Measurements from ENCODE around the gene GOT1. TPM values are rescaled to one million over a fixed set of nuclear protein-coding genes. Genes with fewer than 3 reads are reported as not detected.

The GOT1 gene
- total RNA-seq = 107 TPM

GRCh38 chr10:99430451-99431189 lies at the start of gene GOT1:
TSS of gene GOT1 (minus strand) at chr10:99430624. CDS start at chr10:99430565, 59 bp downstream.
- ATAC-seq (peak; percentile 85), DNase-seq (ENCODE audit: low spot score) (peak; percentile 99)

- ATAC-seq = no peak
- no peak for DNase-seq (ENCODE audit: low spot score)
These were observed 39.9 kb upstream of the GOT1 start for GRCh38 chr10:99470327-99470726.

DNA sequence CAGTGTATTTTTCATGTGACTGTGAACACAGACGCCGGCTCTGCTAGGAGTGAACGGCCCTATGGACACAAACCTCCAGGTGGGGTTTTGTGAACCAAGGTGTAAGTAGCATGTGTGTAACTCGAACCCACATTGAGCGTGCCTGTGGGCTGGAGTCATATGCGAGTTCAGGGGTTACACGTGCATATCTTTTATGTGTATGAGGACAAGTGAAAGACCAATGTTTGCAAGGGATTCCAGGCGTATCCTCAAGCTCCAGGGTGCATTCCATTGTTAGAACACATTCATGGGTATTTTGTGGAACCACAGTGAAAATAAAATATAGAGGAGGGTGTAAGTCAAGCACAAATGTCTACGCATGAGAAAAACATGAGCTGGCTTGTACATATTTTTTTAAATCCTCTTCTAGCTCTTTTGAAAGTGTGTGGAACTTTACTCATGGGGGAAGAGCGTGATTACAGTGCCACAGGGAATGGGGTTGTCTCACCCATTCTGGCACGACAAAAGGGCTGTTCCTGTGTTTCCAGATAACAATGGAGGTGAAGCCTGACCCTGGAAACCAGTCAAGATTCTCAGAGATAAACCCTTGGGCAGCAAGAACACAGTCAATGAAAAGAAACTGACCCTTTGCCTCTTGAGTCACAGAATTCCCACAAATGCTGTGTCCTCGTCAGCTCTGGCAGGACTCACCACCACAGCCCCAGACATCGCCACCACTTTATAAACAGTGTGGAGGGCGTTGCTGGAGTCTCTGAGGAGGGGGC lies 37.0 kb upstream of the GOT1 start:
- DNase-seq (ENCODE audit: low spot score) (no peak), ATAC-seq (no peak)

GRCh38 chr10:99466632-99467223 lies 36.3 kb upstream of the GOT1 start:
- DNase-seq (ENCODE audit: low spot score) = no peak
- no peak for ATAC-seq

- no peak for ATAC-seq
These were observed 30.8 kb upstream of the GOT1 start for GRCh38 chr10:99461230-99461629.

DNA sequence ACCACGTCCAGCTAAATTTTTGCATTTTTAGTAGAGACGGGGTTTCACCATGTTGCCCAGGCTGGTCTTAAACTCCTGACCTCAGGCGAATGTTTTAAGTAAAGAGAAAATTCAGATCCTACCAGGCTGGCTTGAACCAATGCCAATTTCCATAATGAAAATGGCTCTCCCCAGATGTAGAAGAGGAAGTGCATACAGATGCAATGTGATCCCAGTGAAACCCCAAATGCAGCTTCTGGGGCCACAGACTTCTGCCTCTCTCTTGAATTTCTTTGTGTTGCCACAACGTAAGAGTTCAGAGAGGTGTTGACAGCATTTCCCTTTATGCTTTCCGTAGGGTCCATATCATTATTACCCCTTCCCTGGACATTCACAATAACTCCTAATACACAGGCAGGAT lies 29.6 kb upstream of the GOT1 start:
- DNase-seq (ENCODE audit: low spot score) = no peak
- ATAC-seq = no peak

More at GRCh38 chr10:99461230-99461629, 30.8 kb upstream of the GOT1 start:
- no peak for DNase-seq (ENCODE audit: low spot score)

- no peak for DNase-seq (ENCODE audit: low spot score)
- ATAC-seq = no peak
These were observed 28.8 kb upstream of the GOT1 start for GRCh38 chr10:99459217-99459616.

- no peak for DNase-seq (ENCODE audit: low spot score)
These were observed 27.4 kb upstream of the GOT1 start for GRCh38 chr10:99457813-99458212.

DNA sequence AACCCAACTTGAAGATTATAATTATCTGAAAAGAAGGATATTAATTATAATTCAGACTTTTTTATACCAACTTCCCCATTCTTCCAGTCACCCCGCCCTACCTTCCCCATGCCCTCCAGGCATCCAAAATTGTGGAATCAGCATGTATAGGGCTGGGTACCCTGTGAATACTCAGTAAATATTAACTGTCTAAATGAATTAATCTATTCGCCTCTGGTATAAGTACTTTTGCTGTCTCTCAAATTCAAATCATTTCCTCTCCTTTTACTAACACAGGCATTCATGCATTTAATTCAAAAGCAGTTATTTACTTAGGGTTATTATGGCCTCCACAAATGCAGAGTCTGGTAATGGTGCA lies 26.5 kb upstream of the GOT1 start:
- no peak for DNase-seq (ENCODE audit: low spot score)
- ATAC-seq = no peak

More at GRCh38 chr10:99457813-99458212, 27.4 kb upstream of the GOT1 start:
- no peak for ATAC-seq

- no peak for ATAC-seq
- DNase-seq (ENCODE audit: low spot score) = no peak
These were observed 25.9 kb upstream of the GOT1 start for GRCh38 chr10:99456207-99456930.

DNA sequence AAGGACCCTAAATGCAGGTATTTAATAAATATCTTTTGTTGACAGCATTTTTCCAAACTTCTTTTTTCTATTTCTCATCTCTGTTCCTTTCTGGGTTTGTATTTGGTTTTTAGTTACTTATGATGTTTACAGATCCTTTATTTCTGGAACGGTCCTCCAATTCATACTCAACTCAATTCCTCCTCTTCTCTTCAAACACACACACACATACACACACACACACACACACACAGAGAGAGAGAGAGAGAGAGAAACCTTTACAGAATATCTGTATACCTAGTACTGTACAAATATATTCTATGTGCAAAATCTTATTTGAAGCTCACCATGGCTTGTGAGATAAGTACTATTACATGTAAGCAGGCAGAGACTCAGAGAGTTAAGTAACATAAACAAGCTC lies 21.6 kb upstream of the GOT1 start:
- DNase-seq (ENCODE audit: low spot score) (no peak), ATAC-seq (no peak)

DNA sequence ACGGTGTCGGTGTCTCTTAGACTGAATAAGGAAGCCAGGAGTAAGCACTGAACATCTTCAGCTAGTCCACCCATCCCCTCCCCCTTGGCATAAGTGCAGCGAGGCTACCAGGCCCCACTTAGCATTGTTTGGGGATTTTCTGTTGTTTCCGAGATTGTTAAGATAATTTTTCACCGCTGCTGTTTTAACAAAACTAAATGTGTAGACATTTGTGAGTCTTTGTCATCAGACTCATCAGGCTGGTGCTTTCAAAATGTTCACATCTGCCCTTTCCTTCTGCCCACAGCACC lies 21.0 kb upstream of the GOT1 start:
- DNase-seq (ENCODE audit: low spot score) = no peak

DNA sequence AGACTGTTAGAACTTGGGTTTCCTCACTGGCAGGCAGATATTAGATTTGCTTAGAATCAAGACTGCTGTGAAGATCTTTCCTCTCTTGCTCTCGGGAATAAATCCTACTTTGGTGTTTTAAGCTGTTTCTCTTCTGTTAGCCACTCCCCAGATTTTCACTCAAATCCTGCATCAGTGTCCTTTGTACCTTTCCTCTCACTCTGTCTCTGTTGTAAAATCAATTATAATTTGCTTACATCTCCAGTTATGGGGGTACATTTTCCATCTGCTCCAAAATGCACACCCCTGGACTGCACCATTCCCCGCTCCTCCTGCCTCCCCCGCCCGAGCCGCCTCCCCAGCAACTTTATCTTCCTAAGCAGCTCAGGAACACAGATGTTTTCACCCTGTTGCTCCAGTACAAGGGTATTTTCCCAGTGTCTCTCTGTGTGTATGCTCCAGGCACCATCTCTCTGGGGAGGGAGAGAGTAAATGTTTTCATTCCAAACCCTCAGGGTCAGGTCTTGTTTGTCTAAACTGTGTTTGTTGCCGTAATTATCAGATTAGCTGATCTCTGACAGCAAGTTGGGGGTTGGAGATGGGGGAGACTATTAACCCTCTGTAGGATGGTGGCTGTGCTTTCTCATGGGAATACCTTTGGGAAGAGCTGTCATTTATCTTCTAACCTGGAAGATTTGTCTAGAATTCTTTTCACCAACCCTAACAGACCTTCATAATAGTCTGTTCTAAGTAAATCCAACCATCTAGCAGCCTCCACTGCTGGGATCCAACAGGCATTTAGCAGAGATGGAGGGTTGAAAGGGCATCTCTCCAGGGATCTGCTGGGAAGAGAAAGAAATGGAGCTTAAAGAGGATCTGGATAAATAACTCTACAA lies 20.4 kb upstream of the GOT1 start:
- ATAC-seq = peak; percentile 57
- DNase-seq (ENCODE audit: low spot score) = no peak

More for the DNA sequence above, 21.0 kb upstream of the GOT1 start:
- no peak for ATAC-seq

GRCh38 chr10:99450156-99450555 lies 19.7 kb upstream of the GOT1 start:
- DNase-seq (ENCODE audit: low spot score) (no peak), ATAC-seq (no peak)

DNA sequence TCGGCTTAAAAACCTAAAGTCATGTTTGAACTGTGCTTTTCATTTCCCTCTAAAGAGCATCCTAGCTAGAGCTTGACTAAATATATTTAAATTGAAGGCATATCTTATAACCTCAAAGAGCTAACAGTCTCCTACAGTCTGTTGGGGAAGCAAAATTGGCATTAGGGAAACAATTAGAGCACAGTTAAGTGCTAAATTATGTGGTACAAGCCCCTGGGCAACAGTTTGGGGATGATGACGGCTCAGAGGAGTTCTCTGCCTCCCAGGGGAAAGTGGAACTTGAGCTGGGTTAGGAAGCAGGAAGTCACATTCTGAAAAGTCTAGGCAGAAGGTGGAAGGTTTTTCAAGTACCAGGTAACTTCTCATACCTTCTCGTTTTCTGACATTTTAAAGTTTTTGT lies 18.6 kb upstream of the GOT1 start:
- DNase-seq (ENCODE audit: low spot score) = no peak
- ATAC-seq = no peak

DNA sequence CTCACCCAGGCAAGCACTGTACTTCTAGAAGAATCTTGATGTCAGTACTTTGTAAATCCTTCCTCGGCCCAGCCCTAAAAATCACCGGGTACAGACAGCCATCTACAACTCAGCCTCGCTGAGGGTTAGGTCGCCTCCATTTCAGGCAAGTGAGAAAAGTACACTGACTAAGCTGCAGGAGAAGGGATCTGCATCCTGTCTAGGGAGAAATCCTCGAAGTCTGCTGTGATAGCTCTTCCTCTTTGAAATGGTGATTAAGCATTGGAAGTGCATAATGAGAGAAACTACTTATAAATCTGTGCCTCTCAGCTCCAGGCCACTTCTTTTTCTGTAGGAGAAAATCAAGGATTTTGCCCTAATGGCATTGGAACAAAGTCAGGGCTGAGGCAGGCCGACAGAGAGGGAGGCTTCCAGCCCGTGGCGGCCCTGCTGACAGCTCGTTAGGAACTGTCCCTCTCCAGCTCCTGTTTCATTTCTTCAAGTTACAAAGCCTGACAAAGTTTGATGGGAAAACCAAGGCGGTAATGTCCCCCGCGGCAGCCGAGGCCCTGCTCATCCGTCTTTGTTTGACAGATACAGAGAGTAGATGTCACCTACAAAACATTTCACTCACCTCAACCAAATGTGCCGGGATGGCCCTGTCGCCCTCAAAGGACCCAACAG lies 14.1 kb upstream of the GOT1 start:
- DNase-seq (ENCODE audit: low spot score) (no peak), ATAC-seq (no peak)

DNA sequence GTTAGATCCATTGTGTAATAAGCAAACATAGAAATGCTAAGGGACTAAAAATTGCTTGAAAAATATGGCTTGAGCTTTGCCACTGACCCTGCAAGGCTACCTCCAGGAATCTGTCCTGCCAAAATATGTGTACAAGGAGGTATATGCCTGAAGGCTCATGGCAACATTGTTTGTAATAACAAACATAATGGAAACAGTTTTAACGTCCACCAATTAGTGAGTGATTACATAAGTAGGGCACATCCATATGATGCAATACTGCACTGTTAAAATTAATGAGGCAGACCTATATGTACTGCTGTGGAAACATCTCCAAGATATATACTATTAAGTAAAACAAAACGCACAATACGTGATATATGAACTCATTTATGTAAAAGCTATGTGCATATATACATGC lies 13.1 kb upstream of the GOT1 start:
- DNase-seq (ENCODE audit: low spot score) (no peak), ATAC-seq (no peak)

- no peak for ATAC-seq
- no peak for DNase-seq (ENCODE audit: low spot score)
These were observed 12.0 kb upstream of the GOT1 start for GRCh38 chr10:99442394-99442793.

DNA sequence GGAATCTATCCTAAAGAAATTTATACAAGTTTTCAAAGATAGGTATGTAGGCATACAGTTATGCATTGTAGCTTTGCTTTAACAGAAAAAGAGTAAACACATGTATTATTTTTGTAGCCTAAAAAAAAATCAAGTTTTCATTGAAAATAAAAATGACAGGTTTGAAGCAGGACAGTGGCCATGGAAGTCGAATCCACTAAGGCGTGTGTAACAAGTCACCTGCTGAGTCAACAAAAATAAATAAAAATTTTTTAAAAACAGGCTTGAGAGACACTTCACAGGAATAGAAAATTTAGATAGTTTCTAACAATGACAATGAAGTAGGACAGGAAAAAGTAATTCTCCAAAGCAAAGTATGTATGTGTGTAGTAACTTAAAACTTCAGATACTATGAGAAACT lies 8.5 kb upstream of the GOT1 start:
- no peak for DNase-seq (ENCODE audit: low spot score)

DNA sequence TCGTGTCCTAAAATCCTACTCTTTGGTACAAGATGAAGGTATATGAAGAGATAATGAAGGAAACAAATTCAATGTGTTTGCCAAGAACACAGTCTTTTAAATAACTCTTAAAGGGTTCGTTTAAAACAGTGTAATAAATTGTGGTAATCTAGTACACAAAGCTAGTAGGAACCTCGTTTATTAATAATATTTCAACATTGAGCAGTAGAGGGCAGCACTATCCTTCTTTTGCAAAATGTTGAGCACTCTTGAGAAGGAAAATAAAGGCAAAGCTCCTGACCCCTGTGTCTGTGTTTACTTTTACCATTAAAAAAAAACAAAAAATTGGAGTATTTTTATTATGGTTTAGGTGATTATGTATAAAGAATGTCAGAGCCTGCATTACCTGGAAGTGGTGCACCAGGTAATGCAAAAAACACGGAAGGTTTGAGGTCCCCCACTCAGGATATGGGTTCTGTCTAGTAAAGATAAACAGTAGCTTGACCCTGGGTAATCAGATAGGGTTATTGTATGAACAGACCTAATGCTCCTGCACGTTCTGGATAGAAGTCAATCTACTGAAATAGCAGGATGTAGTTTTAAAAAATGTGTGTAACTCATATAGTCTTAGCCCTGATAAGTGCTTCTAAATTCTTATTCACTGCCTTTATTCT lies 5.7 kb upstream of the GOT1 start:
- DNase-seq (ENCODE audit: low spot score) (no peak), ATAC-seq (peak; percentile 53)

More for the DNA sequence above, 8.5 kb upstream of the GOT1 start:
- no peak for ATAC-seq
